Activated effector memory CD4-positive, alpha-beta T cell treated with Interleukin-2 at 50 U/mL for 16 hours (primary cell): ENCODE data around the gene MYO3B.
"Not testable (repeated sequence)": the region's sequence is repeated elsewhere in the genome, so short reads cannot be mapped to it uniquely, and the experiment has no call there.

Experiments used
- DNase-seq: peaks from one replicate; pipeline ENCODE4 v3.0.0-alpha.2; 2020

The MYO3B gene

DNA sequence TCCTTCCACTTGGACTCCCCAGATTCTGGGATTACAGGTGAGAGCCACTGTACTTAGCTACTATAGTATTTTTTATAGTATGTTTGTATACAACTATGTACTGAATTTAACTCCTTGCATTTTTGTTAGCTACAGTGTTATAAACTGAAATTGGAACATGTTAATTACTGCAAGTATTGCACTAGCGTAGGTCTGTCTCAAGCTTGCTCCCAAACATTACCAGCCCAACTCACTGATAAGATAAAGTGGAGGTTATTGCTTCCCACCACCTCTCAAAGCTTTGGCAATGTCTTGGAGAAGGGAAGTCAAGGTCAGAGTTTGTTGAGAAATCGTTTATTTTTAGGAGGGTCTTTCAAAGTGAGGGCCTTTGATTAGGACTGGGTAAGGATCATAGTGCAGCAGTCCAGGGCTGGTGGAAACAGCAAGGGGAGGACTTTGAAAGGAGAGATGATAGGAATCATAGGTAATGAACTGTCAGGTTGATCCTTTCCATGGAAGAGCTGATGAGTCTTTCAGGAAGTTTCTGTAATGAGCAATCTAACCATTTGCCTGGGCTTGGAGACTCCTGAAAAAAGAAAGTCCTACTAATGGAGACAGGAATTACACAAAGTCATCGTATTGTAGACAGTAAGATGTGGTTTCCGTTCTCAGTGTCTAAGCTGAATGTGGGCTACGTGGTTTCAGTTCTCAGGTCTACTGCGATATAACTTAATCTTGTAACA is 257.1 kb downstream of the MYO3B start:
- no peak for DNase-seq

- no peak for DNase-seq
Measured at GRCh38 chr2:170436077-170436943, 258.4 kb downstream of the MYO3B start.

GRCh38 chr2:170446078-170446477 is 268.1 kb downstream of the MYO3B start:
- DNase-seq: no peak

- DNase-seq: no peak
Measured at GRCh38 chr2:170449034-170449433, 271.1 kb downstream of the MYO3B start.

DNA sequence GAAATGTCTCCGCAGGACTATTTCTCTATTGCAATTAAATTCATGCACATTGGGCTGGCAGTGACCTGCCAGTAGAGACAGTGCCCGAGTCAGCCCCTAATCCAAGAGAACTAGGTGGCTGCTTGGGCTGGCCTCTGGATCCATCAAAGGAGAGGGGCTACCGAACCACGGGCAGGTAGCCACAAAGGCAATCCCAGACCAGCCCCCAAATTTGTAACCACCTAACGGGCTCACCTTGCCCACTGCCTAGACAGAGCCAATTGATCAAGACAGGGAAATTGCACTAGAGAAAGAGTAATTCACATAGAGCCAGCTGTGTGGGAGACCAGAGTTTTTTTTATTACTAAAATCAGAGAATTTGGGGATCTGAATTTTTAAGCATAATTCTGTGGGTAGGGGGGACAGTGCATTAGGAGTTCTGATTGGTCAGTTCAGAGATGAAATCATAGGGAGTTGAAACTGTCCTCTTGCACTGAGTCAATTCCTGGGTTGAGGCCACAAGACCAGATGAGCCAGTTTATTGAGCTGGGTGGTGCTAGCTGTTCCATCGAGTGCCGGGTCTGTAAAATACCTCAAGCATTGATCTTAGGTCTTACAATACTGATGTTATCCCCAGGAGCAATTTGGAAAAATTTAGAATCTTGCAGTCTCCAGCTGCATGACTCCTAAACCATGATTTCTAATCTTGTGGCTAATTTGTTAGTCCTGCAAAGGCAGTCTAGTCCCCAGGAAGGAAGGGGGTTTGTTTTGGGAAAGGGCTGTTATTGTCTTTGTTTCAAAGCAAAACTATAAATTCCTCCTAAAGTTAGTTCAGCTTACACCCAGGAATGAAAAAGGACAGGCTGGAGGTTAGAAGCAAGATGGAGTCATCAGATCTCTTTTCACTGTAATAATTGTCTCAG is 276.8 kb downstream of the MYO3B start:
- no peak for DNase-seq

DNA sequence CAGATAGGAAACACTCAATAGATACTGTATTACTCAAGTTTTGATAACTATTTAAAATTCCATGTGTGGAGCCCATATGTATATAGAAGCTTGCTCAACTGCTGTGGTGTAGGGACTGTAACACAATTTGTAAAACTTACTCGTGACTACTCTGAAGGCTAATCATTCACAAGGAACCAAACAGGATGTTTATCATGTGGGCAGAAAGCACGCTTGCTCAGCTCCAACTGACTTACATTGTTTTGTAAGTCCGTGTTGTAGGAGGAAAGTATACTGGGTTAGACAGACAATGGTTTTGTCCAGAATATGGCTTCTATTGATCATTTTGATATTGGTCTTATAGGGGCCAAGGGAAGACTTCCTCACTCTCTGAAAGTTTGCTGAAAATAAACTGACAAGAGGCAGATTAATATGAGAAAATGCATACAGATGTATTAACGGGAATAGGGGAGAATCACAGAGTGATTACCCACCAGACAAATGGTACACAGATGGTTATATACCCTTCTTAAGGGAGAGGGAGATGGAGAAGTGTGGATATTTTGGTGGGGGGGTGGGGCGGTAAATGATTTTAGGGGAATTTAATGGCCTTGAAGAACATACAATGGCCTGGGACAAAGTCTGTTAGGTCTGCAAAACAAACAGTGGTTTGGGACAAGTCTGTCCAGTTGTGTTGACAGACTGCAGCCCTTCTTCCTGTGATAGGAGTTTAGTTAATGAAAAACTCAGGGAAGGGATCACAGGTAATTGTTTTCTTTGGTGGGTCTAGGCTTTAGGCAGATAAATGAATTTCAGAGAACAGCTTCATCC is 277.9 kb downstream of the MYO3B start:
- DNase-seq: no peak

DNA sequence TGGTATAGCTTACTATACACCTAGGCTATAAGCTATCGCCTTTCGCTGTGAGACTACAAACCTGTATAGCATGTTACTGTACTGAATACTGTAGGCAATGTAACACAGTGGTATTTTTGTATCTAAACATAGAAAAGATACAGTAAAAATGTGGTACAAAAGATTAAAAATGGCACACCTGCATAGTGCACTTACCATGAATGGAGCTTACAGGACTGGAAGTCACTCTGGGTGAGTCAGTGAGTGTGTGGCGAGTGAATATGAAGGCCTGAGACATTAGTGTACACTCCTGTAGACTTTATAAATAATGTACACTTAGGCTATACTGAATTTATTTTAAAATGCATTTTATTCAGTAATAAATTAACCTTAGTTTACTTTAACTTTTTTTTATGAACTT is 279.0 kb downstream of the MYO3B start:
- no peak for DNase-seq

DNA sequence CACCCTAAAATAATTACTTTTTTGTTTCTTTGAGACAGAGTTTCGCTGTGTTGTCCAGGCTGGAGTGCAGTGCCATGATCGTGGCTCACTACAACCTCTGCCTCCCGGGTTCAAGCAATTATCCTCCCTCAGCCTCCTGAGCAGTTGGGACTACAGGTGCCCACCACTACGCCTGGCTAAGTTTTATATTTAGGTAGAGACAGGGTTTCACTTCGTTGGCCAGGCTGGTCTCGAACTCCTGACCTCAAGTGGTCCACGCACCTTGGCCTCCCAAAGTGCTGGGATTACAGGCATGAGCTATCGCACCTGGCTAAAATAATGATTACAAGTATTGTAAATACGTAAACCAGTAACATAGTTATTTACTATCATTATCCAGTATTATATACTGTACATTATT is 279.8 kb downstream of the MYO3B start:
- no peak for DNase-seq

DNA sequence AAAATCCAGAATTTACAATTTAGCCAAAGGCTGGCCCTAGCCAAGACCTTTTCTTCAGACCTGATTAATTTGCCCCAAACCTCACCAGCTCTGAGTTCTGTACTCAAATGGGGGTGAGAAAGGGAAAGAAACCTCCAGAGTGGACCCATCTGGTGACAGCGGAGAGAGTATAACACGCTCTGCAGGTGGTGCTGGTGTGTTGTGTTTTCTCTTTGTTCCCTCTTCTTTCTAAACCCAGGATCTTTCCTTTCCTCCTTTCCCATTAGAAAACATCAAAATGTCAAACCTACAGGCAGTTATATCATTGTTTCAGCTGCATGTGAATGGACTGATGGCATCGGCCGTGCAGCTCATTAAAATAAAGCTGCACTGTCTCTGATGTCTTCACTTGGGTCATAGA is 283.9 kb downstream of the MYO3B start:
- no peak for DNase-seq

DNA sequence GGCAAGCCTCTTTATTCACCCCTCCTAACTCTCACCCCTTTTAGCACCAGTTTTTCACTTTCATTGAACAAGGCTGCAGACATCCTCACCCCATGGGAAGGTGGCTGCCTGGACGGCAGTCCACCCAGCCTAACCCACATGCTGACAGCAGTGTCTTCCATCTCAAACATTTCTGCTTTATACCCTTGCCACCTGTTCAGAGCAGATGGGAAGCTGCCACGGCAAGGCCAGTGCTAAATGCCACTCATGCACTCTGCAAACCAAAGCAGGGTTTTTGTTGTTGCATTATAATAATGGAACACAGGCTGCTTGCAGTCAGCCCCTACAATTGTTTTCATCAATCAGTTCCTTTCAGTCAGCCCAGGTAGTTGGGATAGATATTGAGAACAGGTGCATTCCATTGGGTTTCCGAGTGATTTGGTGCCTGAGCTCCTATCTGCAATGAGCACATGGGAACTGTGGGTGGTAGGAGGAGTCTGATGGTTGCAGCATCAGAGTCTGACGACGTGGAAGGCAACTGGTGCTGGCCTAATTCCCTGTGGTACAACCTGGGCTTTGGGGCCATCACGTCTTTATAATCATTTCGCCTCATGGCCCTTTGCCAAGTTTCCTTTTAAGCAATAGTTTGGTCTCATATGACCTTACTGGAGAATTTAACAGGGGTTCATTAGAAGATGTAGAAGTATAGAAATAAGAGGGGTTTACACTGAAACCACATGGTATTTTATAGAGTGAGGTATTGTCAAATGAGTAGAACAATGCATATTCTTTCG is 284.7 kb downstream of the MYO3B start:
- no peak for DNase-seq

- DNase-seq: no peak
Measured at GRCh38 chr2:170463206-170463537, 285.2 kb downstream of the MYO3B start.

DNA sequence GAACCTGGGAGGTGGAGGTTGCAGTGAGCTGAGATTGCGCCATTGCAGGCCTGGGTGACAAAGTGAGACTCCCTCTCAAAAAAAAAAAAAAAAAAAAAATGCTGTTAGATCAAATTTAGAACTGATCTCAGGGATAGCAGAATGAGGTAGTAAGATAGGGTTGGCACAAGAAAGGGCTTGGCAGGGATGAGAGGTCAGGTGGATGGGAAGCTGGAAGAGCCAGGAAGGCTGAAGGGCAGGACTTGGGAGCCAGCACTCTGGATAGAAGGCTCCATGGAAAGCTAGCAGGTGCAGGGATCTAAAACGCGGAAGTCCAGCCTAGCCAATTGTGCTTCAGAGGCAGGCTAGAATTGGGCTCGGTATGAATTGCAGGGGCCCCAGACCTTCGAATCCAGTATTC is 286.3 kb downstream of the MYO3B start:
- DNase-seq: no peak

DNA sequence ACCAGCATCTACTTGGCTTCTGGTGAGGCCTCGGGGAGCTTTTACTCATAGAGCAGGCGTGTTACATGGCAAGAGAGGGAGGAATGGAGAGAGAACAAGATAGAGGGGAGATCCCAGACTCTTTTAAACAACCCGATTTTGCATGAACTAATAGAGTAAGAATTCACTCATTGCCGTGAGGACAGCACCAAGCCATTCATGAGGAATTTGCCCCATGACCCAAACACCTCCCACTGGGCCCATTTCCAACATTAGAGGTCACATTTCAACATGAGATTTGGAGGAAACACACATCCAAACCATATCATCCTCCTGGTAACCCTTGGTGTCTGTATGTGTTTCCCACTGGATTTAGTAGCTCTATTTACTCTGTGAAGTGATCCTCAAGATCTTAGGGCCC is 287.3 kb downstream of the MYO3B start:
- no peak for DNase-seq

GRCh38 chr2:170466632-170467031 is 288.7 kb downstream of the MYO3B start:
- DNase-seq: no peak

- DNase-seq: no peak
Measured at GRCh38 chr2:170467568-170468422, 289.8 kb downstream of the MYO3B start.

DNA sequence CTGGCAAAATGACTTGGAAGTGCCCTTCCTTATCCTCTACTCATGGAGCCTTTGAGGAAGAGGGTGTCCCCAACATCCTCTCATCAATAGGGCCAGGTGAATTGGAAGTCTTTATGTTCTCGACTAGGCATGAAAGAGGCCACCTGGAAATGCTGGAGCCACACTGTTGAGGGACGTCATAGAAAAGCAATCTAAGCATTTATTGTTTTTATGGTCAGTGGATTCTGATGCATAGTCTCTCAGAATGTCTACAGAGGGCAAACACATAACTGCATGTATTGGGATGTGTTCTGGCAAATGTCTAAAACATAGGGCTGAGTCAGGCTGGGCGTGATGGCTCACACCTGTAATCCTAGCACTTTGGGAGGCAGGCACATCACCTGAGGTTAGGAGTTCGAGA is 290.6 kb downstream of the MYO3B start:
- DNase-seq: no peak

DNA sequence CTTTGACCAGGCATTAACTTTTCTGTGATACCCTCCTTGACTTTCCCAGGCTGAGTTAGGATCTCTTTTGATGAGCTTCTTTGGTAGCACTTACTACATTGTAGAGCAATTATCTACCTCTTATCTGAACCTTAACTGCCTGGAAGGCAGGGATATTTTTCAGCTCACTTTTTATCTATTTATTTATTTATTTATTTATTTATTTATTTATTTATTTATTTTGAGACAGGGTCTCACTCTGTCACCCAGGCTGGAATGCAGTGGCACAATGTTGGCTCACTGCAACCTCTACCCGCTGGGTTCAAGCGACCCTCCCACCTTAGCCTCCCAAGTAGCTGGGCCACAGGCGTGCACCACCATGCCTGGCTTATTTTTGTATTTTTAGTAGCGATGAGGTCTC is 294.6 kb downstream of the MYO3B start:
- not testable (repeated sequence) for DNase-seq

DNA sequence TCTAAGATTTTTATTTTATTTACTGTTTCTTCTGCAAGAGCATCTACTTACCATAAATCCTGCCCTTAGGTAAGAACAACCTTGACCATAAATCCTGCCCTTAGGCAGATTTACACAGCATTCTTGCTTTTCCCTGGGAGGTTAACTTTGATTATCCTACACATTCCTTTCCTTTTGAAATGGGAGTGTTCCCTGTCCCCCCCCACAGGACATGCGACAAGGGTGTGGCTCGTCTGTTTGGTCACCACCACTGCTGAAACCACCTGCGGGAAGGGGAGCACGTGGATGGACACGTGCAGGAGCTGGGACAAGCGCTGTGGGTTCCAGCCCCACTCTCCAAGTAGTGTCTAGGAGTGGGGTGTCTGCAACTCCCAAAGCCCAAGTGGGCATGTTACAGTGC is 297.9 kb downstream of the MYO3B start:
- no peak for DNase-seq

GRCh38 chr2:170477630-170478029 is 299.7 kb downstream of the MYO3B start:
- DNase-seq: no peak

DNA sequence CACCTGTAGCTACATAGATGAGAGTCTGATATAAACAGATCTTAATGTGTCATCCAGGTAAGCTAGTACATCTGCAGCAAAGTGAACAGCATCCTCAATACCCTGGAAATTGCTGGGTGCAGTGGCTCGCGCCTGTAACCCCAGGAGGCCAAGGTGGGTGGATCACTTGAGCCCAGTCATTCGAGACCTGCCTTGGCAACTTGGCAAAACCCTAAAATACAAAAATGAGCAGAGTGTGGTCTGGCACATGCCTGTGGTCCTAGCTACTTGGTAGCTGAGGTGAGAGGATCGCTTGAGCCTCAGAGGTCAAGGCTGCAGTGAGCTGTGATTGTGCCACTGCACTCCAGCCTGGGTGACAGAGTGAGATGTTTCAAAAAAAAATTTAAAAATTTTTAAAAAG is 303.3 kb downstream of the MYO3B start:
- no peak for DNase-seq

DNA sequence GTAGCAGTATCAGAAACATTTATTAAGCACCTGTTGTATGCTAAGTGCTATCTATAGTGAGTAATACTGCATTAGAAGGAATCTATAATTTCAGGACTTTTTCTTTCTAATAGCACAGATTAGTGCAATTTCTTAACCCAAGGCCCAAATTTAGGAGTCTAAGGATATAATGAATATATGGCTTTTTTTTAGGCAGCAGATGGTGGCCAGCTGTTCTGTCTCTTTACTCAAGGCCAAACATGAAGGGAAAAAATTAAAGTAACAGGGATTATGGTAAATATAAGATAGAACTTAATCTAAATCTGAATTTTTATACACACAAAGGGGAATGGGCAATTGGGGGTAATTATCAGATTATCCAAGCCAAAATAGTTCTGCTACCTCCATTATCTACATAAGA is 306.6 kb downstream of the MYO3B start:
- no peak for DNase-seq
